HL-60 (cell line): ENCODE measurements around the gene LGR4.

Source experiments
- CTCF ChIP-seq: IDR thresholded peaks from one replicate; pipeline ENCODE4 v1.5.1; 2011; ENCODE audit warnings: low read length, control low read depth, inconsistent platforms; ENCODE audit not compliant: insufficient read depth
- GABPA ChIP-seq: IDR thresholded peaks from 2 replicates; pipeline ENCODE4 v1.6.1; 2012; ENCODE audit warnings: low read depth
- POLR2AphosphoS5 ChIP-seq: IDR thresholded peaks from 2 replicates; pipeline ENCODE4 v1.6.1; 2012; ENCODE audit warnings: low read depth
- TF ChIP-seq, protein P1 (sequence below): IDR thresholded peaks from 2 replicates; pipeline ENCODE4 v1.6.1; 2012; ENCODE audit warnings: low read depth; ENCODE audit not compliant: insufficient replicate concordance

DNA sequence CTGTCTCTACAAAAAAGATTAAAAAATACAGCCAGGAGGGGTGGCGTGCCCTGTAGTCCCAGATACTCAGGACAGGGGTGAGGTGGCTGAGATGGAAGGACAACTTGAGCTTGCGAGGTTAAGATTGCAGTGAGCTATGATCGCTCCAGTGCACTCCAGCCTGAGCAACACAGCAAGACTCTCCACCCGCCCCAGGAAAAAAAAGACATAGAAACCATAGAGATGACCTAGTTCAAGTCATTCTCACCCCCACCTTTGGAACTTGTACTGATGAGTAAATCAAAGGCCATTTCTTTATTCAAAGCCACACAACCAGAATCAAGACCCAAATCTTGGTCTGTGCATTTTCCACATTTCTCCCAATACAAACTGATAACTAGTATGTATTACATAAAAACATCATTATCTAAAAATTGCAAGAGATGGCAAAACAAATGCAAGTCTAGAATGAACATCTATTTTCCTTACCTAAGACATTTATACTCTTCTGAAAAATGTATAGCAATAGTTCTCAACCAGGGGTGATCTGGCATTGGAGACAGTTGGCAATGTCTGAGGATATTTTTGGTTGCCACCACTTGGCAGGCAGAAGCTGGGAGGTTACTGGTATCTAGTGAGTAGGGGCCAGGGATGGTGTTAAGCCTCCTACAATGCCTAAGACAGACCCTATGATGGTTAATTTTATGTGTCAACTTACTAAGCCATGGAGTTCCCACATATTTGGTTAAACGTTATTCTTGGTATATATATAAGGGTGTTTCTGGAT, 34.6 kb downstream of the LGR4 start:
- TF ChIP-seq CTCF: no peak
- TF ChIP-seq, protein P1, sequence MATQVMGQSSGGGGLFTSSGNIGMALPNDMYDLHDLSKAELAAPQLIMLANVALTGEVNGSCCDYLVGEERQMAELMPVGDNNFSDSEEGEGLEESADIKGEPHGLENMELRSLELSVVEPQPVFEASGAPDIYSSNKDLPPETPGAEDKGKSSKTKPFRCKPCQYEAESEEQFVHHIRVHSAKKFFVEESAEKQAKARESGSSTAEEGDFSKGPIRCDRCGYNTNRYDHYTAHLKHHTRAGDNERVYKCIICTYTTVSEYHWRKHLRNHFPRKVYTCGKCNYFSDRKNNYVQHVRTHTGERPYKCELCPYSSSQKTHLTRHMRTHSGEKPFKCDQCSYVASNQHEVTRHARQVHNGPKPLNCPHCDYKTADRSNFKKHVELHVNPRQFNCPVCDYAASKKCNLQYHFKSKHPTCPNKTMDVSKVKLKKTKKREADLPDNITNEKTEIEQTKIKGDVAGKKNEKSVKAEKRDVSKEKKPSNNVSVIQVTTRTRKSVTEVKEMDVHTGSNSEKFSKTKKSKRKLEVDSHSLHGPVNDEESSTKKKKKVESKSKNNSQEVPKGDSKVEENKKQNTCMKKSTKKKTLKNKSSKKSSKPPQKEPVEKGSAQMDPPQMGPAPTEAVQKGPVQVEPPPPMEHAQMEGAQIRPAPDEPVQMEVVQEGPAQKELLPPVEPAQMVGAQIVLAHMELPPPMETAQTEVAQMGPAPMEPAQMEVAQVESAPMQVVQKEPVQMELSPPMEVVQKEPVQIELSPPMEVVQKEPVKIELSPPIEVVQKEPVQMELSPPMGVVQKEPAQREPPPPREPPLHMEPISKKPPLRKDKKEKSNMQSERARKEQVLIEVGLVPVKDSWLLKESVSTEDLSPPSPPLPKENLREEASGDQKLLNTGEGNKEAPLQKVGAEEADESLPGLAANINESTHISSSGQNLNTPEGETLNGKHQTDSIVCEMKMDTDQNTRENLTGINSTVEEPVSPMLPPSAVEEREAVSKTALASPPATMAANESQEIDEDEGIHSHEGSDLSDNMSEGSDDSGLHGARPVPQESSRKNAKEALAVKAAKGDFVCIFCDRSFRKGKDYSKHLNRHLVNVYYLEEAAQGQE: no peak
- TF ChIP-seq GABPA: no peak
- no peak for TF ChIP-seq POLR2AphosphoS5
